ENCODE measurements around the gene E2F3.

The E2F3 gene

GRCh38 chr6:20411953-20412681, 10.4 kb downstream of the E2F3 start:
- Mint-ChIP-seq H3K36me3 (ENCODE audit: low read depth) (peaks cover 73% of the 10 kb centered on the region), H3K9me3 (no peaks in the 10 kb centered on the region), H3K4me1 (ENCODE audit: low read depth) (peaks cover 87% of the 10 kb centered on the region), H3K27ac (no peak overlapping the region), H3K27me3 (no peaks in the 10 kb centered on the region), H3K4me3 (no peak overlapping the region)
- DNase-seq = no peak

- H3K4me3 Mint-ChIP-seq = no peak overlapping the region
- peaks cover 68% of the 10 kb centered on the region for H3K36me3 Mint-ChIP-seq (ENCODE audit: low read depth)
- H3K27me3 Mint-ChIP-seq = no peaks in the 10 kb centered on the region
- no peaks in the 10 kb centered on the region for H3K9me3 Mint-ChIP-seq
- peaks cover 84% of the 10 kb centered on the region for H3K4me1 Mint-ChIP-seq (ENCODE audit: low read depth)
- H3K27ac Mint-ChIP-seq = no peak overlapping the region
- DNase-seq = no peak
These were observed 11.0 kb downstream of the E2F3 start for GRCh38 chr6:20412682-20413073.

GRCh38 chr6:20413826-20414225, 12.1 kb downstream of the E2F3 start:
- Mint-ChIP-seq H3K4me3 (no peak overlapping the region), H3K27ac (no peak overlapping the region), H3K27me3 (no peaks in the 10 kb centered on the region), H3K9me3 (no peaks in the 10 kb centered on the region), H3K4me1 (ENCODE audit: low read depth) (peaks cover 83% of the 10 kb centered on the region), H3K36me3 (ENCODE audit: low read depth) (peaks cover 67% of the 10 kb centered on the region)
- no peak for DNase-seq

- Mint-ChIP-seq H3K27me3 (no peaks in the 10 kb centered on the region), H3K9me3 (no peaks in the 10 kb centered on the region), H3K36me3 (ENCODE audit: low read depth) (peaks cover 59% of the 10 kb centered on the region), H3K4me1 (ENCODE audit: low read depth) (peaks cover 77% of the 10 kb centered on the region), H3K4me3 (no peak overlapping the region), H3K27ac (no peak overlapping the region)
- DNase-seq = no peak
These were observed 13.0 kb downstream of the E2F3 start for GRCh38 chr6:20414711-20415110.

- Mint-ChIP-seq H3K4me3 (no peak overlapping the region), H3K27me3 (no peaks in the 10 kb centered on the region), H3K36me3 (ENCODE audit: low read depth) (peaks cover 57% of the 10 kb centered on the region), H3K9me3 (no peaks in the 10 kb centered on the region), H3K4me1 (ENCODE audit: low read depth) (peaks cover 72% of the 10 kb centered on the region), H3K27ac (no peak overlapping the region)
- DNase-seq = no peak
These were observed 13.6 kb downstream of the E2F3 start for GRCh38 chr6:20415304-20415703.

- Mint-ChIP-seq H3K36me3 (ENCODE audit: low read depth) (peaks cover 55% of the 10 kb centered on the region), H3K4me1 (ENCODE audit: low read depth) (peaks cover 70% of the 10 kb centered on the region), H3K9me3 (no peaks in the 10 kb centered on the region), H3K4me3 (no peak overlapping the region), H3K27me3 (no peaks in the 10 kb centered on the region), H3K27ac (peak overlapping the region; percentile 14)
- no peak for DNase-seq
These were observed 14.2 kb downstream of the E2F3 start for GRCh38 chr6:20415712-20416454.

GRCh38 chr6:20416567-20417345, 15.1 kb downstream of the E2F3 start:
- H3K27me3 Mint-ChIP-seq = no peaks in the 10 kb centered on the region
- no peak overlapping the region for H3K4me3 Mint-ChIP-seq
- no peaks in the 10 kb centered on the region for H3K9me3 Mint-ChIP-seq
- H3K27ac Mint-ChIP-seq = peak overlapping the region; percentile 22
- H3K4me1 Mint-ChIP-seq (ENCODE audit: low read depth) = peaks cover 63% of the 10 kb centered on the region
- H3K36me3 Mint-ChIP-seq (ENCODE audit: low read depth) = peaks cover 55% of the 10 kb centered on the region
- DNase-seq = no peak

- no peaks in the 10 kb centered on the region for H3K9me3 Mint-ChIP-seq
- H3K4me3 Mint-ChIP-seq = no peak overlapping the region
- DNase-seq = no peak
- H3K27ac Mint-ChIP-seq = no peak overlapping the region
- H3K27me3 Mint-ChIP-seq = no peaks in the 10 kb centered on the region
- H3K36me3 Mint-ChIP-seq (ENCODE audit: low read depth) = peaks cover 56% of the 10 kb centered on the region
- peaks cover 57% of the 10 kb centered on the region for H3K4me1 Mint-ChIP-seq (ENCODE audit: low read depth)
These were observed 16.1 kb downstream of the E2F3 start for GRCh38 chr6:20417819-20418218.

- peaks cover 10% of the 10 kb centered on the region for H3K4me1 Mint-ChIP-seq (ENCODE audit: low read depth)
- H3K27ac Mint-ChIP-seq = no peak overlapping the region
- no peaks in the 10 kb centered on the region for H3K9me3 Mint-ChIP-seq
- no peaks in the 10 kb centered on the region for H3K27me3 Mint-ChIP-seq
- DNase-seq = no peak
- H3K4me3 Mint-ChIP-seq = no peak overlapping the region
- H3K36me3 Mint-ChIP-seq (ENCODE audit: low read depth) = peaks cover 62% of the 10 kb centered on the region
These were observed 24.8 kb downstream of the E2F3 start for GRCh38 chr6:20426177-20427082.

- Mint-ChIP-seq H3K9me3 (peaks cover 2% of the 10 kb centered on the region), H3K4me1 (ENCODE audit: low read depth) (peaks cover 10% of the 10 kb centered on the region), H3K27ac (no peak overlapping the region), H3K27me3 (no peaks in the 10 kb centered on the region), H3K4me3 (no peak overlapping the region), H3K36me3 (ENCODE audit: low read depth) (peaks cover 62% of the 10 kb centered on the region)
- no peak for DNase-seq
These were observed 26.2 kb downstream of the E2F3 start for GRCh38 chr6:20427856-20428255.

GRCh38 chr6:20432692-20433091, 31.0 kb downstream of the E2F3 start:
- peaks cover 71% of the 10 kb centered on the region for H3K36me3 Mint-ChIP-seq (ENCODE audit: low read depth)
- no peaks in the 10 kb centered on the region for H3K27me3 Mint-ChIP-seq
- no peak overlapping the region for H3K27ac Mint-ChIP-seq
- peaks cover 6% of the 10 kb centered on the region for H3K4me1 Mint-ChIP-seq (ENCODE audit: low read depth)
- DNase-seq = no peak
- H3K9me3 Mint-ChIP-seq = peaks cover 2% of the 10 kb centered on the region
- no peak overlapping the region for H3K4me3 Mint-ChIP-seq

GRCh38 chr6:20433321-20433720, 31.6 kb downstream of the E2F3 start:
- Mint-ChIP-seq H3K4me3 (no peak overlapping the region), H3K36me3 (ENCODE audit: low read depth) (peaks cover 73% of the 10 kb centered on the region), H3K9me3 (peaks cover 2% of the 10 kb centered on the region), H3K4me1 (ENCODE audit: low read depth) (peaks cover 4% of the 10 kb centered on the region), H3K27ac (no peak overlapping the region), H3K27me3 (no peaks in the 10 kb centered on the region)
- DNase-seq = no peak

GRCh38 chr6:20433929-20434328, 32.2 kb downstream of the E2F3 start:
- H3K27me3 Mint-ChIP-seq = no peaks in the 10 kb centered on the region
- H3K4me1 Mint-ChIP-seq (ENCODE audit: low read depth) = peaks cover 4% of the 10 kb centered on the region
- H3K27ac Mint-ChIP-seq = no peak overlapping the region
- no peak overlapping the region for H3K4me3 Mint-ChIP-seq
- DNase-seq = no peak
- peaks cover 74% of the 10 kb centered on the region for H3K36me3 Mint-ChIP-seq (ENCODE audit: low read depth)
- H3K9me3 Mint-ChIP-seq = peaks cover 2% of the 10 kb centered on the region

- Mint-ChIP-seq H3K27ac (no peak overlapping the region), H3K4me3 (no peak overlapping the region), H3K4me1 (ENCODE audit: low read depth) (peaks cover 4% of the 10 kb centered on the region), H3K27me3 (no peaks in the 10 kb centered on the region), H3K36me3 (ENCODE audit: low read depth) (peaks cover 78% of the 10 kb centered on the region), H3K9me3 (peaks cover 2% of the 10 kb centered on the region)
- DNase-seq = no peak
These were observed 33.1 kb downstream of the E2F3 start for GRCh38 chr6:20434766-20435165.

All from activated T-cell treated with anti-CD3 and anti-CD28 coated beads, Interleukin-2, amount 50 U/mL, for 24 hours (primary cell).